Superior temporal gyrus (tissue), 1 donor: ENCODE results near the gene ZDHHC16.
"Not testable (repeated sequence)": the region's sequence is repeated elsewhere in the genome, so short reads cannot be mapped to it uniquely, and the experiment has no call there.

ENCODE experiments used
- DNase-seq: peaks from one replicate; pipeline ENCODE4 v3.0.0-alpha.2; 2016; ENCODE audit errors: extremely low spot score

ZDHHC16 gene

DNA sequence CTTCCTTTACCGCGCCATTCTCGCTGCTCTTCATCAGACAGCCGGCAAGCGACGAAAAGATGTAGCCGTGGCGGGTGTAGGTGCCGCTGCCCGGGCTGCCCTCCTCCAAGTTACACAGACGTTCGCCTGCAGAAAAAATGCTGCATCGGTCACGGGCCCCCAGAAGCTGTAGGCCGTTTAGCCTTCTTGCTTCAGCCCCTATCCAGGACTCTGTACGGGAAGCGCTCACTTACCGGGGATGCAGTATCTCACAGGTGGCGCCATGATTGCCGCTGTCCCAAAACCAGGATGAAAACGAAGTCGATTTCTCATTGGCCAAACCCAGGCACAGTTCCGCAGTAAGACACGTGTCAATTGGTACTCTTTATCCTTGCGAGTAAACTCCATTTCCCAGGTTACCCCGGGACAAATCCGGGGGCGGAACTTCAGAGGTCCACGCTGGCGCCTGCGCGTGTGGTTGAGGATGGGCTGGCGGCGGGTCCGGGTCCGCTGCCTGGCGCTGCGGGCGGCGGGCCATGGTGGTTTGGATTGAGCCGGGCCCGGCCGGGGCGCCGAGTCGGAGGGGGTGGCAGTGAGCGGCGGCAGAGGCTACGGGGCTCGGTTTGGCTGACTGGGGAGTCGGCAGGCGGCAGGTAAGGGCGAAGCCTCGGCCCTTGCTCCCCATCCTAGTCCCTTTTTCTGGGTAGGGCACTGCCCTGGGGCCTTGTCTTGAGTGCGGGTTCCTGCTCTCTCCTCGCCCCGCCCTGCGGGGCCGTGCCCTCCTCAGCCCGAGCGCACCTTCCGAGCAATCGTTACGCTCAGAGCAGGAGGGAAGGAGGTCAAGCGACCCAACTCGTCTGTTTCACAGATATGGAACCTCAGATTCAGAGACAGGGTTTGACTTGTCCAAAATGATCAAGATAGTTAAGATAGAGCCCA, at the start of gene ZDHHC16, which contains the start of gene EXOSC1:
Gene ZDHHC16, plus strand, starts transcription at position 454 of the 918 bp plus-strand sequence. CDS start 5,501 bp downstream, outside the sequence.
Gene EXOSC1, minus strand, starts transcription at position 285 of the 918 bp plus-strand sequence. Its CDS starts 21 bp downstream, at position 264.
- DNase-seq = peak; percentile 99

DNA sequence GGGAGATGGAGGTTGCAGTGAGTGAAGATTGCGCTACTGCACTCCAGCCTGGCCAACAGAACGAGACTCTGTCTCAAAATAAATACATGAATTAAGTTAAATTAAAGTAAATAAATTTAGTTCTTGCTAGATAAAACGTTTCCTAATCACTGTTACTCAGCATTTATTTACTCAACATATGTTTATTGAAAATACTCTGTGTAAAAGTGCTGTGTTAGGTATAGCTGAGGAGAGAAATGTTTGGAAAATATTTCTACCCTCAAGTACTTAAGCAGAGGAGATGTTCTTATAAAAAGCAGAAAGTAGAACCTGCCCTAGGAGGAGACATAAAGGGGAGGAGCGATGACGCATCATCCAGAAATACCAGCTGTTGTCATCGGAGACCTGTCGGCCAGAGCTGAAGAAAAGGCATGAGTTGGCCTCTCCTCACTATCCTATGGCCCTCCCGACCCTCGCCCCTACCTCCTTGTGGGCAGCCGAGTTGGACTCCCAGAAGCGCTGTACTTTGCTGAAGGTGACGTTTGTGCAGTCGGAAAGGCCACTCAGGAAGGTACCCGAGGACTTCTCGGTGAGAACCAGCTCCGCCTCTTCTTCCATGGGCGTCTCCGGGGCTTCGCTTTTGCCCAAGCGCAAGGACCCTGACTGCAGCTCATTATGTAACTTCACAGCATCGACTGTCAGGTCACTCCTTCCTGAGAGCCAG, 46.0 kb upstream of the ZDHHC16 start:
- DNase-seq = peak; percentile 18

DNA sequence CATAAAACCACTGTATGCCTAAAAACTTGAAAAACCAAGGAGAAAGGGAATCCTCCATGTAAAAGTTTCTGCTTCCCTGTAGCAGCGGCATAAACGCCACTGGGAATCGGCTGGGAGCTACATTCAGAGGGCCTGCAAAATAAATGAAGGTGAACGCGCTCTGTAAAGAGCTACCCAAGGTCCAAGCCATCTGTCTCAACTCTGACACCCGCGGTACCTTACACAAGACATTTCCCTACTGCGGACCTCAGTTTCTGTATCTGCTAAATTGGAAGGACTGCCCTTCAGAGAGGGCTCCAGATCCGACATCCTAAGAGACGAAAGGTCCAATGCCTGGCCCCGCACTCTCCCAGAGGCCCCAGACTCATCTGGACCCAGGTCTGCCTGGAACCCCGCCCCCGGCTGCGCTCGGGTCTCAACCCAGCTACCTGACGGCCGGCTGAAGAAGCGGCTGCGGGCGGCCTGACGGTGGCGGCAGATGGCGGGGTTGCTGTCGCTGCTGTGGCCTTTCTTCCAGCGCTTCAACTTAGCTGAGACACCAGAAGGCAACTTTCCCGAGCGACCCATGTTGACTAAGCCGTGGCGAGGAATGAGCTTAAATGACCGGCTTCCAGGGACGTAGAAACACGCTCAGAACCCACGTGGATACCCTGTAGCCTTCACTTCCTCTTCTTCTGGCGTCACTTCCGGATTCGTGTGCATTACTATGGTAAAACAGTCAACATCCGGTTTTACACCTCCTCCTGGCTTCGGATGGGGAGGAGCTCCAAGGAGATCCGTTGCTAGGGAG, 45.1 kb upstream of the ZDHHC16 start, which contains the start of gene RRP12:
Gene RRP12, minus strand, starts transcription at position 676 of the 790 bp plus-strand sequence. Its CDS starts 109 bp downstream, at position 567.
- DNase-seq = peak; percentile 99

DNA sequence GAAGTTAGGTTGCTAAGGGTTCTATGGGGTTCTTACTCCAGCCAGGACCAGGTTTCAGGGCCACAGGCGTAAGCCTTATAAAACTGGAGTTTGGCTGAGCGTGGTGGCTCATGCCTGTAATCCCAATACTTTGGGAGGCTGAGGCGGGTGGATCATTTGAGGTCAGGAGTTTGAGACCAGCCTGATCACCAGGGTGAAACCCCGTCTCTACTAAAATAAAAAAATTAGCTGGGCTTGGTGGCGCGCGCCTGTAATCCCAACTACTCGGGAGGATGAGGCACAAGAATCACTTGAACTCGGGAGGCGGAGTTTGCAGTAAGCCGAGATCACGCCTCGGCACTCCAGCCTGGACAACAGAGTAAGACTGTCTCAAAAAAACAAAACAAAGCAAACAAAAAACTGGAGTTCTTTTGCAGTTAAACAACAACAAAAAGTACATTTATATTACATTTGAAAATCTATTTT, 44.5 kb upstream of the ZDHHC16 start:
- DNase-seq = no peak

DNA sequence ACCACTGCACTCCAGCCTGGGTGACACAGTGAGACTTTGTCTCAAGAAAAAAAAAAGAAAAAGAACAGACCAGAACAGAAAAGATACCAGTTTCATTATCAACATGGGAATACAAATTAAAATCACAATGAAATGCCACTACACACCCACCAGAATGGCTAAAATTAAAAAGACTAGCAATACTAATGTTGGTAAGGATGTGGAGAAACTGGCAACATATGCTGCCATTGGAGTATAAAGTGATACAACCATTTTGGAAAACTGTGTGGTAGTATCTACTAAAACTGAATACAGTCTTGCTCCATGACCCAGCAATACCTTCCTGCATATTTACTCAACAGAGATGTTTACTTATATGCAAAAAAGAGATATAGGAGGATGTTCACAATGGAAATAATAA, 41.9 kb upstream of the ZDHHC16 start:
- DNase-seq = no peak

DNA sequence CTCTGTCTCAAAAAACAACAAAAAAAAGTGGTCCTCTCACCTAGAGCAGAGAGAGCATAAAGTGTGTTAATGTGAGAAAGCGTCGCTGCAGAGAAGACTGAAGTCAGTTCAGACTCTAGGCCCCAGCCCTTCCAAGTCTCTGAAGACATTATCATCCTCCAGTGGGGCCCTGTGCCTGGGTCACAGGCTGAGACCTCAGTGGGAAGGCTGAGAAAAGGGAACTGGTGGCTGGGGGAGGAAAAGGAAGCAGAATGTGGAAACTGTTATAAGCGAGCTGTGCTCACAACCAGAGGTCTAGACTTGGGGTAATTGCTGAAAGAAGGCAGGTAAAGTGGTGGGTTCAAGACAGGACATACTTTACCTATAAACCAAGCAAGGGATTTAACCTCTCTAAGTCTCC, 39.9 kb upstream of the ZDHHC16 start:
- no peak for DNase-seq

DNA sequence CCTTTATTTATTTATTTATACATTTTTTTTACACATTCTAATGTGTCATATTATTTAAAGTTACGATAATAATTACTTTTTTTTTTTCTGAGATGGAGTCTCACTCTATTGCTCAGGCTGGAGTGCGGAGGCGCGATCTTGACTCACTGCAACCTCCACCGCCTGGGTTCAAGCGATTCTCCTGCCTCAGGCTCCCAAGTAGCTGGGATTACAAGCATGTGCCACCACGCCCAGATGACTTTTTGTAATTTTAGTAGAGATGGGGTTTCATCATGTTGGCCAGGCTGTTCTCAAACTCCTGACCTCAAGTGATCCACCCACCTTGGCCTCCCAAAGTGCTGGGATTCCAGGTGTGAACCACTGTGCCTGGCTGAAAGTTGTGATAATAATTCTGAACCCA, 39.5 kb upstream of the ZDHHC16 start:
- not testable (repeated sequence) for DNase-seq

DNA sequence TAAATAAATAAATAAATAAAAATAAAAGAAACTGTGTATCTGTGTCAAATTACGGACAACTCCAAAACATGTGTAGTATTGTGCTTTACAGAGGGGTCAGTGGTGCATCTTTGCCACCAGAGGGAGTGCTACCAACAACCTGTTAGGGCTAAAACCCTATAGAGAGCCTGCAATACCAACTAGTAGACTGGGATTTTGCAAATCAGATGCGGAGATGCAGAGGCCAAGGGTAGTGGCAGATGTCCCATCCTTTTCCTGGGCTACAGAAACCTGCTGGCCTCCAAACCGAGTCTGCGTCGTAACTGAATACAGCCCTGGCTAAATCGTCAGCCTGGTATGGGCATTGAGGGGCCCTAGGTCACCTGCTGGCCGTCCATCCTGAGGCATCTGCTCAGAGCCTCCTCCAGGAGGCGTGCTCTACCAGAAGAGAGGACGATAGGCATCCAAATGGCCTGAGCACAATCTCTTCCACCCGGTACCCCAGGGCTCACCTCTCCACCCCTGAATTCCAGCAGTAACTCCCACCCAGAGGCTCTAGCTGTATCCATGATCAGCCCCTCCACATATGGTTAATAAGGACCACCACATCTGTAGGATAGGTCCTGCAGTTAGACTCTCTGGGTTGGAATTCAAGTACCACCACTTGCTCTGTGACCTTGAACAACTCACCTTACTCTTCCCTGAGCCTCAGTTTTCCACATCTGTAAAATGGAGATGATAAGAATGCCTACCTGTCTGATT, 38.6 kb upstream of the ZDHHC16 start:
- peak; percentile 87 for DNase-seq

DNA sequence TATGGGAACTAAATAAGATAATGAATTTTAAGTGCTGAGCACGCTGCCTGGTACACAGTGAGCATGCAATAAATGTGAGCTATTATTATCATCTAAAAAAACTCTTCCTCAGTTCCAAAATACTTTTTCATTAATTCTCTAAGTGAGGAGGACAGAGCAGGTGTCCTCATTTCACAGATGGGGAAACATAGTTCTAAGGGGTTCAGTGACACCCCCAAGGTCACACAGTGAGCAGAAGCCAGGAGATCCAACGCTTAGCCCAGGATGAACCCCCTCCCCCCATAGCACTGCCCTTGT, 38.1 kb upstream of the ZDHHC16 start:
- no peak for DNase-seq

DNA sequence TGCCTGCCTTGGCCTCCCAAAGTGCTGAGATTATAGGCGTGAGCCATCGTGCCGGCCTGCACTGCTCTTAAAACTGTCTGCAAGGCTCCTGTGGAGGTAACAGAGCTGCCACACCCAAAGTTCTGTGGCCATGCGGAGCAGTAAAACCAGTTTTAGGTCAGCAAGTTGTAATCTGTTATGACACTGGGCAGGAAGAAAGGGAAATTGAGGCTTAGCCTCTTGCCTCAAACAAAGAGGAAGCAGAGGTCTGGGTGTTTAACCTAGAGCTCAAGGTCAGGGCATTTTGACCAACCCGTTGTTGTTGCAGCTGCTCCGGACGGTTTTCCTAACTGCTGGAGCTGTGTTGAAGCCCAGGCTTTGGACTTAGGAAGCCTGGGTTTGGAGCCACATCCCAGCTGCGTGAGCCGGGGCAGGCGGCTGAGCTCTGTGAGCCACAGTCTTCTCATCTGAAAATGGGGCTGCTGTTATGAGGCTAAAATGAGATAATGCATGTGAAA, 37.4 kb upstream of the ZDHHC16 start:
- DNase-seq = no peak

DNA sequence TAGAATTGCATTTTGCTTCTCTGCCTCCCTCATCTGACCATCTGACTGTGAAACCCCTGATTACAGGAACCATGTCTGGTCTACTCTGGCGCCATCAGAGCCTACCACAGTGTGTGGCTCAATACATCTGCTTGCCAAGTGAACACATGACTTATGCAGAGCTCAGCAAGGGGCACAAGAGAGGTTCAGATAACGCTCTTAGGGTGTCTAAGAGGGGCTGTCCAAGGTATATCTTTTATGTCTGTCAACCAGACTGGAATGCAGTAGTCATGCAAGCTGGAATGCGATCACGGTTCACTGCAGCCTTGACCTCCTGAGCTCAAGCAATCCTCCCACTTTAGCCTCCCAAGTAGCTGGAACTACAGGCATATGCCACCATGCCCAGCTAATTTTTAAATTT, 34.6 kb upstream of the ZDHHC16 start:
- DNase-seq = no peak

DNA sequence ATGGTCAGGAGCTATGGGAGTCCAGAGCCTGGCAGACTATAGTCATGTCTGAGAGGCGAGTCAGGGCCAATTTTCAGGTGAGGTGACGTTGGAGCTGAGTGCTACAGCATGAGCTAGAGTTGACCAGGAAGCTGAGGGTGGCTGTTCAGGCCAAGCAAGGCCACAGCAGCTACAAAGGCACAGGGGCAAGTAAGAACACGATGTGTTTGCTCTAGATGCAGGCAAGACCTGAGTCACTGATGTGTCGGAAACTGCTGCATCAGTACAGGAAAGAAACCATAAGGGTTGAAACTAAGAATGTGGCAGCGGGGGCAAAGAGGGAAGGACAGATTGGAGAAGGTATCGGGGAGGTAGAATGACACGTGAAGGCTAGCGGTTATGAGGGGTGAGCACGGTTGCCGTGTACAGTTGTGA, 33.1 kb upstream of the ZDHHC16 start:
- DNase-seq = no peak

DNA sequence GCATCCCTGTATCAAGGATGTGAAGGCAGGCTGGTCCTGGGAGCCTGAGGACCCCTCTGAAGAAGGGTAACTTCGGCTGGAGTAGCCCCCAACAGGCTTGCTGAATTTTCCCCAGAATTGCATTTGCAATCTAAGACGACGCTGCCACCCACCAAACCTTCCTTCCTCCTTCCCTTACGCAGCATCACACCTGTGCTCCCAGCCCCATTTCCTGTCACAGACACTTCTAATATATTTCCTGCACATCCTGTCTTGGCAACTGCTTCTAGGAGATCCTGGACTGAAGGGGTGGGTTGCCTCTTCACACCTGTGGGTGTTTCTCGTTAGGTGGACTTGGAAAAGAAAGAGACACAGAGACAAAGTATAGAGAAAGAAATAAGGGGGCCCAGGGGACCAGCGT, 29.4 kb upstream of the ZDHHC16 start:
- no peak for DNase-seq

DNA sequence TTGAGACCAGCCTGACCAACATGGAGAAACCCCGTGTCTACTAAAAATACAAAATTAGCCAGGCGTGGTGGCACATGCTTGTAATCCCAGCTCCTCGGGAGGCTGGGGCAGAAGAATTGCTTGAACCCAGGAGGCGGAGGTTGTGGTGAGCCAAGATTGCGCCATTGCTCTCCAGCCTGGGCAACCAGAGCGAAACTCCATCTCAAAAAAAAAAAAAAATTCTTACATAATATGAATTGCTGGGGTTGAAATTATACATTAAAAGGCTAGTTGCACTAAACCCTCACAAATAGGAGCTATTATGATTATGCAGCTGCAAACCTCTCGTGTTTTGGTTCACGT, 22.2 kb upstream of the ZDHHC16 start:
- not testable (repeated sequence) for DNase-seq

DNA sequence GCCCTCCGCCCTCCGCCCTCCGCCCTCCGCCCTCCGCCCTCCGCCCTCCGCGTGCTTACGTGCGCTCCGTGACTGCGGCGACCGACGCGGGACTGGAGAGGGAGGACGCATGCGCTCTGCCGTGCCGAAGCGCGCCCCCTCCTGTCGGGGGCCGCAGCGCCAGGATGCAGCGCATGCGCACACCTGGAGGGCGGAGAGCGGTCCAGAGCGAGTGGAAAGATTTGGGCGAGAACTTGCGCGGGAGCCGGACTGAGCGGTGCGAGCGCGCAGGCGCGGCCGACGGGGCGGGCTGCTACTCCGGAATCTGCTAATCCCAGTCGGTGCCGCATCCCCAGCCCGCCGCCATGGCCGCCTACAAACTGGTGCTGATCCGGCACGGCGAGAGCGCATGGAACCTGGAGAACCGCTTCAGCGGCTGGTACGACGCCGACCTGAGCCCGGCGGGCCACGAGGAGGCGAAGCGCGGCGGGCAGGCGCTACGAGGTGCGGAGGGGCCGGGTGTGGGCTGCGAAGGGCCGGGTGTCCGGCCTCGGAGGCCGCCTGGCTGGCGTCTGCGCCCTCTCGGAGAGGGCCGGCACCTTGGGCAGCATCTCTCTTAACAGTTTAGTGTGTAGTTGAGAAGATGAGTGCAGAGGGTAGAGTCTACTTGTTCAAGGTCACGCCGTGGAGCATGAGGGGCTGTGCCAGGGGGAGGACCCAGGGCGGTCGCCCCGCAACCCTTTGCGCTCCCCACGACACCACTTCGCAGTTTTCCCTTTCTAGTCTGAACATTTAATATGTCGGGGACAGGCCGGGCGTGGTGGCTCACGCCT, 19.8 kb upstream of the ZDHHC16 start, which contains the start of gene PGAM1:
Gene PGAM1, plus strand, starts transcription at position 228 of the 812 bp plus-strand sequence. Its CDS starts 117 bp downstream, at position 345.
- peak; percentile 96 for DNase-seq

DNA sequence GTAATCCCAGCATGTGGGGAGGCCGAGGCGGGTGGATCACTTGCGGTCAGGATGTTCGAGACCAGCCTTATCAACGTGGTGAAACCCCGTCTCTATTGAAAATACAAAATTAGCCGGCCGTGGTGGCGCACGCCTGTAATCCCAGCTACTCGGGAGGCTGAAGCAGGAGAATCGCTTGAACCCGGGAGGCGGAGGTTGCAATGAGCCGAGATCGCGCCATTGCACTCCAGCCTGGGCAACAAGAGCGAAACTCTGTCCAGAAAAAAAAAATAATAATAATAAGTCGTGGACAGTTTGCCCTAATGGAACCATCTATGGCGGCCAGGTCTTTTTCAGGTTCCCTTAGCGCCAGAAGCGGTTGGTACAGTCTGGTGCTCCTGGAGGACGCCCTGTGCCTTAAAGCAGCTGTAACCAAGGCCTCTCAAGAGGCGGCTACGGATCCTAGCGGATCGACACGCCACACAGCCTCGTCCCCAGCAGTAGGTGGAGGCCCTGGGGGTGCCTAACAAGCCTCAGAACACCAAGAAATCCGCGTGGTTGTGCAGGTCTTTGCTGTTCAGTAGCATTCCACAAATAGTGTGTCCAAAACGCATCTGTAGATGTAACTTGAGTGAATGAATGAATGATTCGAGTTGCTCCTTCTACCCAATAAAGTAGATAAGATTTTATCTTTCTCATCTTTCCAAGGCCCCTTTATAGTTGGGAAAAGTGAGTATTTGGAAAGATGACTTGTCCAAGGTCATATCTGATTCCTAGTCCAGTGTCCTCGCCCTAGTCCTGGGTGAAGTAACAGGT, 19.0 kb upstream of the ZDHHC16 start:
- DNase-seq = no peak

DNA sequence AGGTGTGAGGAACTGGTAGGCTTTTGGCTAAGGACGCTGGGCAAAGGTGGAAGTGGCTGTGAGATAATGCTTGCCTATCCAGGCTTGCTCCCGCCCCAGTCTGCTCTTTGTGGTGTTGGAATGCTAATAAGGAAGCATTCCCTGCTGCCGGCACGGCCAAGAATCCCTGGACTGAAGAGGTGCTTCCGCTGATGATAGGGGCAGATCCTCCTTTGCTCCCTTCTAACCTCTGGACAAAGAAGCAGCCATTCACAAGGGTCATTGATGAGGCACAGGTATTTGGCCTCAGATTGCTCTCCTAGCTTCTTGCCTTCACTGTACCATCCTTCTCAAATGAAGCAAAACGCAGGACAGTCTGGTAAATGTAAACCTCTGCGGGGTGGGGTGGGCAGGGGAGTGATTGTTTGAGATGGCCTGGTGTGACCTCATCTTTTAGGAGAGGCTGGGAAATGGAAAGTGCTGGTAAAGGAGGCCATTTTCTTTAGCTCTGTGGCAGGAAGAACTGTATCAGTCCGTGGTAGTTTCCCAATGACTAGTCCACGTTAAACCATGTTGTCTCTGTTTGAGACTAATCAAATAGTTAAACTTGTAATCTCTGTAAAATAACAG, 18.3 kb upstream of the ZDHHC16 start:
- DNase-seq = no peak

DNA sequence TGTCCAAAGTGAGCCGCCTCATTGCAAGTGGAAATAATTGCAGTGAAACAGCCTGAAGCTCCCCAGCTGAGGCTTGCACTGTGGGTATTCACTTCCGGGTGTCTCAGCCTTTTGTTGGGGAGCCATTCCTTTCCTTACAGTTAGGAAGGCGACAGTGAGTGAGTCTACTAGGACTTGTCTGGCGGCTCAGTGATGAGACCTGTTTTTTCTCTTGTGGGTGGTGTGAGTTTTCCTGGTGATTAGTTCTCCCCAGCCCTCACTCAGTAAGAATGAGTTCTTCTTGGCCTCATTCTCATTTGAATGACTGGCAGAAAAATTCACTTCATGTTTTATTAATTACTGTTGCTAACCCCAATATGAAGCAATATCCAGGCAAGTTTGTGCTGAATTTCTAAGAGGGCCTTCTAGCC, 17.4 kb upstream of the ZDHHC16 start:
- DNase-seq = no peak

DNA sequence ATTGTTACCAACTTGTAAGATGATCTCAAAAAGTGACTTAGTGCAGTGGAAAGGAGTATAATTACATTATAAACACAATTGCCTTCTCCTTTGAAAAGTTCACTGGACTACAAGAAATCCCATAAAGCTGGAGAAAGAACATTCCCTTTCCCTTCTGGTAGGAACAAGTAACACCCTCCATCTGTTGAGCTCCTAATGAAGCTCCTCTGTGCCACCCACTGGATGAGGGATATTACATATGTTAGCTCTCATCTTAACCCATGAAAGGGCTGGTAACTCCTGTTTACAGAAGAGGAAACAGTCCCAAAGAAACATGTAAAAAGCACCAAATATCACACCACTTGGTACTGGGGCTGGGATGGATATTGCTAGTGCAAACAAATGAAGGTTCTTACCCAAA, 11.9 kb upstream of the ZDHHC16 start:
- no peak for DNase-seq
